SU-DHL-6 (cell line): Measurements from ENCODE around the gene TMEM94.

ENCODE experiments used
- H2AFZ ChIP-seq: fragments of 200-600 bp; sonication (generic); 2 replicates; pipeline ENCODE4 v1.6.1; 2014; ENCODE audit warnings: low read depth, mild to moderate bottlenecking, moderate library complexity, mixed read lengths, antibody characterized with exemption, low read length; ENCODE audit not compliant: severe bottlenecking
- H3F3A ChIP-seq: fragments of 200-600 bp; shearing (Covaris generic); 2 replicates; pipeline ENCODE4 v1.6.0; 2016; ENCODE audit warnings: antibody characterized with exemption, mild to moderate bottlenecking; ENCODE audit not compliant: insufficient read depth
- H3K27ac ChIP-seq: fragments of 200-600 bp; sonication (generic); 2 replicates; pipeline ENCODE4 v1.5.1; 2016; ENCODE audit warnings: low read depth, mild to moderate bottlenecking, low read length, moderate library complexity, mixed read lengths
- H3K27me3 ChIP-seq: fragments of 200-600 bp; sonication (generic), shearing (Covaris generic); 2 replicates; pipeline ENCODE4 v1.6.0; 2014; ENCODE audit warnings: mild to moderate bottlenecking, low read length
- H3K36me3 ChIP-seq: fragments of 200-600 bp; sonication (generic); 2 replicates; pipeline ENCODE4 v1.6.1; 2014; ENCODE audit warnings: mild to moderate bottlenecking, low read length, mixed read lengths
- H3K4me2 ChIP-seq: fragments of 300-600, 200-600 bp; shearing (Covaris generic), sonication (generic); 2 replicates; pipeline ENCODE4 v1.6.0; 2014; ENCODE audit warnings: low read length, low read depth, mild to moderate bottlenecking; ENCODE audit not compliant: poor library complexity, severe bottlenecking
- H3K4me3 ChIP-seq: fragments of 200-600 bp; sonication (generic); 2 replicates; pipeline ENCODE4 v1.5.1; 2014; ENCODE audit warnings: antibody characterized with exemption, low read length, mild to moderate bottlenecking, mixed read lengths; ENCODE audit not compliant: insufficient read depth, poor library complexity, severe bottlenecking
- H3K79me2 ChIP-seq: fragments of 200-600 bp; sonication (generic); 2 replicates; pipeline ENCODE4 v1.6.1; 2014; ENCODE audit warnings: mild to moderate bottlenecking, low read length, moderate library complexity; ENCODE audit not compliant: insufficient read depth
- H3K9ac ChIP-seq: fragments of 200-600 bp; sonication (generic); 2 replicates; pipeline ENCODE4 v1.7.0; 2014; ENCODE audit warnings: mild to moderate bottlenecking, low read length
- H3K9me2 ChIP-seq: fragments of 200-600 bp; sonication (generic); replicated peaks from 2 replicates; pipeline ENCODE4 v1.6.1; 2014; ENCODE audit warnings: low read length; ENCODE audit not compliant: insufficient read depth
- H3K9me3 ChIP-seq: fragments of 200-600 bp; sonication (generic); 2 replicates; pipeline ENCODE4 v1.6.1; 2014; ENCODE audit warnings: low read length, mixed read lengths; ENCODE audit not compliant: insufficient read depth
- H4K20me1 ChIP-seq: fragments of 200-600 bp; sonication (generic); 2 replicates; pipeline ENCODE4 v1.6.1; 2014; ENCODE audit warnings: low read depth, mild to moderate bottlenecking, antibody characterized with exemption, low read length, moderate library complexity, mixed read lengths
- CTCF ChIP-seq: fragments of 200-600 bp; sonication (generic); IDR thresholded peaks from one replicate; pipeline ENCODE4 v1.5.1; 2017; ENCODE audit warnings: antibody characterized with exemption, mild to moderate bottlenecking, low read length, moderate library complexity; ENCODE audit not compliant: insufficient read depth, poor library complexity, severe bottlenecking
- EZH2phosphoT487 ChIP-seq: fragments of 200-600 bp; sonication (generic), shearing (Covaris generic); conservative IDR thresholded peaks from 2 replicates; pipeline ENCODE4 v1.6.1; 2018; ENCODE audit warnings: mild to moderate bottlenecking, antibody characterized with exemption, low read length, moderate library complexity, mixed read lengths

TMEM94 gene

GRCh38 chr17:75499313-75500022 lies 43.0 kb downstream of the TMEM94 start:
- Histone ChIP-seq H3F3A (no peaks in the 10 kb centered on the region), H4K20me1 (no peaks in the 10 kb centered on the region), H3K27me3 (no peaks in the 10 kb centered on the region), H3K4me2 (no peak overlapping the region), H3K27ac (no peak overlapping the region), H3K9me3 (no peaks in the 10 kb centered on the region), H3K36me3 (no peaks in the 10 kb centered on the region), H2AFZ (no peak overlapping the region), H3K4me3 (no peak overlapping the region), H3K9me2 (no peaks in the 10 kb centered on the region), H3K79me2 (no peaks in the 10 kb centered on the region), H3K9ac (no peak overlapping the region)
- TF ChIP-seq EZH2phosphoT487, result no peak
- no peak for TF ChIP-seq CTCF

DNA sequence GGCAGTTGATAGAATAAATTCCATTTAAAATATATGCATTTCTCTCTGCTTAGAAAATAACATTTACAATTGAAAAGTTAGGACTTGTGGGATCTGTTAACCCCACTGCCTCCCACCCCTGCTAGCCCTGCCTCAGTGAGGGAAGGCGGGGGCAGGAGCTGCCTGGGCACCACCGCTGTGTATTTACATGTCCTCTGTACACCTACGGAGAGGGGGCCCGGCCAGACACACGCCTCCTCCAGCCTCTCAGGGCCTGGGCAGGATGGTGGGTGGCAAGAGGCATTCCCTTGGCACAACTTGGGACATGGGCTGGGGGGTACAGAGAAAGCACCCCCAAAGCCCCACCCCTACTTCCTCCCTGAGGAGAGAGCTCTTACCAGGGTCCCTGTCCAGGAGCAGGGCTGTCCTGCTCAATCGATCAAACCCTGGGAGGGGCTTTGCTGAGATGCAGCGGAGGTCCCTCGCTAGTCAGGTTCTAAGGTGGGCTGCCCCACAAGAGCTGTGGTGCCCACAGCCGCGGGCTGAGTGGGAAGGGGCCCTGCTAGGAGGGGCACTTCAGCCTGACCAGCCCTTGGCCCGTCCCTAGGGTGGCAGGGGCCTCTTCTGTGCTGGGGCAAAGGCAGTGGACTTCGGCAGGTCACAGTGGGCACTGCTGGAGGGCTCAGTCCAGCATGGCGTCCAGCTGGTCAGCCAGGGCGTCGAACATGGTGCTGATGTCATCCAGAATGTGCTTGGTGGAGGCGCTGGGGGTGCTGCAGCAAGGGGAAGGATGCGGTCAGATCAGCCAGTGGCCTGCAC lies 44.2 kb downstream of the TMEM94 start:
- no peak overlapping the region for H3K9ac ChIP-seq
- no peaks in the 10 kb centered on the region for H4K20me1 ChIP-seq
- H3K9me3 ChIP-seq, result no peaks in the 10 kb centered on the region
- H3K4me2 ChIP-seq, result no peak overlapping the region
- TF ChIP-seq CTCF (no peak), EZH2phosphoT487 (no peak)
- no peaks in the 10 kb centered on the region for H3K27me3 ChIP-seq
- H2AFZ ChIP-seq, result no peak overlapping the region
- H3F3A ChIP-seq, result no peaks in the 10 kb centered on the region
- H3K79me2 ChIP-seq, result no peaks in the 10 kb centered on the region
- no peak overlapping the region for H3K4me3 ChIP-seq
- H3K9me2 ChIP-seq, result no peaks in the 10 kb centered on the region
- no peak overlapping the region for H3K27ac ChIP-seq
- H3K36me3 ChIP-seq, result no peaks in the 10 kb centered on the region

- Histone ChIP-seq H3K9me3 (no peaks in the 10 kb centered on the region), H3F3A (no peaks in the 10 kb centered on the region), H3K27me3 (no peaks in the 10 kb centered on the region), H3K27ac (no peak overlapping the region), H3K79me2 (no peaks in the 10 kb centered on the region), H2AFZ (no peak overlapping the region), H3K36me3 (no peaks in the 10 kb centered on the region), H3K4me3 (no peak overlapping the region), H3K9ac (no peak overlapping the region), H3K4me2 (no peak overlapping the region), H3K9me2 (no peaks in the 10 kb centered on the region), H4K20me1 (no peaks in the 10 kb centered on the region)
- TF ChIP-seq CTCF, result no peak
- no peak for TF ChIP-seq EZH2phosphoT487
Observed at GRCh38 chr17:75501378-75502071, 45.1 kb downstream of the TMEM94 start.
